OCI-LY1 (cell line): ENCODE measurements around the gene FYB2.

Experiments
- H2AFZ ChIP-seq: fragments of 200-600 bp; sonication (generic), shearing (Covaris generic); 2 replicates; pipeline ENCODE4 v1.6.0; 2014; ENCODE audit warnings: antibody characterized with exemption, mild to moderate bottlenecking, low read length
- H3F3A ChIP-seq: fragments of 200-600 bp; sonication (generic), shearing (Covaris generic); 2 replicates; pipeline ENCODE4 v1.6.0; 2014; ENCODE audit warnings: mild to moderate bottlenecking, antibody characterized with exemption, low read length, moderate library complexity; ENCODE audit not compliant: insufficient read depth
- H3K27ac ChIP-seq: fragments of 200-600 bp; sonication (generic); 2 replicates; pipeline ENCODE4 v1.5.1; 2014; ENCODE audit warnings: low read length, mixed run types, mild to moderate bottlenecking, low read depth; ENCODE audit not compliant: poor library complexity, severe bottlenecking
- H3K27me3 ChIP-seq: fragments of 200-600 bp; sonication (generic); 2 replicates; pipeline ENCODE4 v1.6.0; 2014; ENCODE audit warnings: antibody characterized with exemption, mild to moderate bottlenecking, low read length, moderate library complexity; ENCODE audit not compliant: insufficient read depth
- H3K36me3 ChIP-seq: fragments of 200-600 bp; sonication (generic); 2 replicates; pipeline ENCODE4 v1.6.1; 2014; ENCODE audit warnings: mild to moderate bottlenecking, antibody characterized with exemption, low read length, moderate library complexity, mixed read lengths; ENCODE audit not compliant: insufficient read depth
- H3K4me1 ChIP-seq: fragments of 200-600 bp; sonication (generic); 2 replicates; pipeline ENCODE4 v1.5.1; 2014; ENCODE audit warnings: mild to moderate bottlenecking, low read length, moderate library complexity; ENCODE audit not compliant: insufficient read depth, severe bottlenecking
- H3K4me2 ChIP-seq: fragments of 200-600 bp; sonication (generic), shearing (Covaris generic); 2 replicates; pipeline ENCODE4 v1.6.1; 2014; ENCODE audit warnings: low read length
- H3K4me3 ChIP-seq: fragments of 200-600 bp; sonication (generic); 2 replicates; pipeline ENCODE4 v1.5.1; 2014; ENCODE audit warnings: low read length, low read depth, mild to moderate bottlenecking, mixed read lengths; ENCODE audit not compliant: poor library complexity, severe bottlenecking
- H3K79me2 ChIP-seq: fragments of 200-600 bp; shearing (Covaris generic); 2 replicates; pipeline ENCODE4 v1.6.1; 2016; ENCODE audit warnings: mixed run types, low read length, mixed read lengths; ENCODE audit not compliant: insufficient read depth
- H3K9ac ChIP-seq: fragments of 200-600 bp; sonication (generic), shearing (Covaris generic); 2 replicates; pipeline ENCODE4 v1.6.1; 2014; ENCODE audit warnings: mild to moderate bottlenecking, low read length, mixed read lengths
- H3K9me2 ChIP-seq: fragments of 200-600 bp; sonication (generic), shearing (Covaris generic); 2 replicates; pipeline ENCODE4 v1.6.1; 2014; ENCODE audit warnings: low read depth, mild to moderate bottlenecking, low read length, mixed read lengths
- H3K9me3 ChIP-seq: fragments of 200-600 bp; shearing (Covaris generic); 2 replicates; pipeline ENCODE4 v1.6.1; 2014; ENCODE audit warnings: low read length, mixed read lengths
- H4K20me1 ChIP-seq: fragments of 200-600 bp; sonication (generic), shearing (Covaris generic); 2 replicates; pipeline ENCODE4 v1.6.0; 2016; ENCODE audit warnings: mild to moderate bottlenecking, low read length; ENCODE audit not compliant: insufficient read depth
- EZH2 ChIP-seq: fragments of 200-600 bp; sonication (generic), shearing (Covaris generic); IDR thresholded peaks from 2 replicates; pipeline ENCODE4 v1.8.0; 2017; ENCODE audit warnings: borderline replicate concordance, mixed run types, mild to moderate bottlenecking, antibody characterized with exemption, low read length, moderate library complexity, mixed read lengths
- TF ChIP-seq, protein P1 (sequence below): fragments of 200-600 bp; sonication (generic), shearing (Covaris generic); IDR thresholded peaks from 2 replicates; pipeline ENCODE4 v1.5.1; 2017; ENCODE audit warnings: mild to moderate bottlenecking, antibody characterized with exemption, low read length, moderate library complexity, mixed read lengths

Gene FYB2

DNA sequence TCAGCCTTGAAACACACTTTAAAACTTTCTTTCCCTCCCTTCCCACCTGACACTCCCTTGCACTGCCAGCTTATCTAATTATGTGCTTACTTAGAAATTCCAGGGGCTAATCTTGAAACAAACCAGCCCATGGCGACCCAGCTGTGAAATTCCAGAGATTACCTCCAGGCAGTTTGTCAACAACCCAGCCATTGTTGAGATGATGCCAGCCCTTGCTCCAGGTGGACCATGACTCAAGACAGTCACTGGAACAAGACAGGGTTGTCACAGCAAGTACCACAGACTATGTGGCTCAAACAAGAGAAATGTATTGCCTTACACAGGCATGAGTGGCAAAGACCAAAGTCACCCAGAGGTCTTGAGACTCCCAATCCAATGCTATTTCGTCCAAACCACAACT, 7.9 kb downstream of the FYB2 start:
- Histone ChIP-seq H3K36me3 (no peaks in the 10 kb centered on the region; the same call in 1 of the 2 replicates), H3K4me1 (no peaks in the 10 kb centered on the region), H3K27me3 (no peaks in the 10 kb centered on the region), H3F3A (no peaks in the 10 kb centered on the region), H3K79me2 (no peaks in the 10 kb centered on the region), H2AFZ (no peak overlapping the region), H3K4me3 (no peak overlapping the region), H4K20me1 (no peaks in the 10 kb centered on the region), H3K9me3 (no peaks in the 10 kb centered on the region), H3K9me2 (no peaks in the 10 kb centered on the region), H3K27ac (no peak overlapping the region), H3K4me2 (no peak overlapping the region), H3K9ac (no peak overlapping the region)
- TF ChIP-seq, protein P1, sequence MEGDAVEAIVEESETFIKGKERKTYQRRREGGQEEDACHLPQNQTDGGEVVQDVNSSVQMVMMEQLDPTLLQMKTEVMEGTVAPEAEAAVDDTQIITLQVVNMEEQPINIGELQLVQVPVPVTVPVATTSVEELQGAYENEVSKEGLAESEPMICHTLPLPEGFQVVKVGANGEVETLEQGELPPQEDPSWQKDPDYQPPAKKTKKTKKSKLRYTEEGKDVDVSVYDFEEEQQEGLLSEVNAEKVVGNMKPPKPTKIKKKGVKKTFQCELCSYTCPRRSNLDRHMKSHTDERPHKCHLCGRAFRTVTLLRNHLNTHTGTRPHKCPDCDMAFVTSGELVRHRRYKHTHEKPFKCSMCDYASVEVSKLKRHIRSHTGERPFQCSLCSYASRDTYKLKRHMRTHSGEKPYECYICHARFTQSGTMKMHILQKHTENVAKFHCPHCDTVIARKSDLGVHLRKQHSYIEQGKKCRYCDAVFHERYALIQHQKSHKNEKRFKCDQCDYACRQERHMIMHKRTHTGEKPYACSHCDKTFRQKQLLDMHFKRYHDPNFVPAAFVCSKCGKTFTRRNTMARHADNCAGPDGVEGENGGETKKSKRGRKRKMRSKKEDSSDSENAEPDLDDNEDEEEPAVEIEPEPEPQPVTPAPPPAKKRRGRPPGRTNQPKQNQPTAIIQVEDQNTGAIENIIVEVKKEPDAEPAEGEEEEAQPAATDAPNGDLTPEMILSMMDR, result no peak
- no peak for TF ChIP-seq EZH2

DNA sequence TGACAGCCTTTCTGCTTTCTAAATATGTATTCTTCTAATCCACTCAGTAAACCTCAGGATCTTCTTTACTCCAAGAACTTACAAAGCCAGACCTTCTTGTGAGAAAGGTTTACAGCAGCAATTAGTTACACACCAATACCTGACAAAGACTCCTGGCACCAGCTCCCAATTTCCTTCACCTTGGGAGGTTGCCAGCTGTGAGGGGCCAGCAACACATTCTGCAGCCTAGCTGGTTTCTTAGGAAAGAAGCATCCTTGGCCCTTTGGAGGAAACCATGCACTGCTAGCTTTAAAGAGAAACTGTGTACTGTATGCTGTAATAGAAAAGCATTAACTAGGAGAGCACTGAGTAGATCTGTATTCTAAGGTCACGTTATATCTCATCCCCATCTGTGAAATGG, 10.8 kb downstream of the FYB2 start:
- no peaks in the 10 kb centered on the region for H3K27me3 ChIP-seq
- no peaks in the 10 kb centered on the region for H3F3A ChIP-seq
- H3K9ac ChIP-seq, result no peak overlapping the region
- H3K4me1 ChIP-seq, result no peaks in the 10 kb centered on the region
- H2AFZ ChIP-seq, result no peak overlapping the region
- H4K20me1 ChIP-seq, result no peaks in the 10 kb centered on the region
- no peaks in the 10 kb centered on the region for H3K36me3 ChIP-seq
- H3K9me3 ChIP-seq, result no peaks in the 10 kb centered on the region
- no peak overlapping the region for H3K27ac ChIP-seq
- TF ChIP-seq EZH2, result no peak
- TF ChIP-seq, protein P1, result no peak
- no peak overlapping the region for H3K4me3 ChIP-seq
- H3K9me2 ChIP-seq, result no peaks in the 10 kb centered on the region
- H3K79me2 ChIP-seq, result no peaks in the 10 kb centered on the region
- no peak overlapping the region for H3K4me2 ChIP-seq

DNA sequence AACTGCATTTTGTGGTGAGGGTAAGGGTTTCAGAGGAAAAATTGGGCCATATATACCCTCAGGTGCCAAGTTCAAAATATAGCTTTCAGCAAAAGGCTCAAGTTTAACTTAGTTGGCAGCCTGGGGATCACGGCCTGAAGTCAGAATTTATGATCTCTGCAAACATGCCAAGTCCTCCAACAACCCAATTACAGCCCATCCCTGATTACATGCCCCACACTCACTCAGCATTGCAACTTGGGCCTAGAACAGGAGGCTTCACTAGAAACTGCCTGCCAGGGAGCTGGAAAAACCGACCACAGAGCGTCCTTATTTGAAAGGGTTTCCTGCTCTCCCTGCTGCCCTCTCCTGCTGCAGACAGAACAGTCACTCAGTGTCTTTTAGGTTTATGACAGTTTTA, 12.4 kb downstream of the FYB2 start:
- H3K4me1 ChIP-seq, result no peaks in the 10 kb centered on the region
- no peaks in the 10 kb centered on the region for H3K36me3 ChIP-seq
- H3K4me2 ChIP-seq, result no peak overlapping the region
- H2AFZ ChIP-seq, result no peak overlapping the region
- no peak overlapping the region for H3K4me3 ChIP-seq
- H3K27ac ChIP-seq, result no peak overlapping the region
- no peaks in the 10 kb centered on the region for H3F3A ChIP-seq
- no peaks in the 10 kb centered on the region for H3K9me2 ChIP-seq
- no peaks in the 10 kb centered on the region for H4K20me1 ChIP-seq
- no peak overlapping the region for H3K9ac ChIP-seq
- H3K79me2 ChIP-seq, result no peaks in the 10 kb centered on the region
- TF ChIP-seq, protein P1, result no peak
- TF ChIP-seq EZH2, result no peak
- no peaks in the 10 kb centered on the region for H3K9me3 ChIP-seq
- no peaks in the 10 kb centered on the region for H3K27me3 ChIP-seq
